CD4-positive, alpha-beta T cell (primary cell): ENCODE data around the gene PAMR1. TPM values are rescaled to one million over a fixed set of nuclear protein-coding genes. Genes with fewer than 3 reads are reported as not detected.

Experiments used
- ATAC-seq: fragments of 200-7000 bp; cut with Tn5 transposase; one replicate; pipeline ENCODE4 v1.10.0; 2022; ENCODE audit warnings: mild to moderate bottlenecking; ENCODE audit not compliant: poor library complexity
- CTCF ChIA-PET: fragments of 350-600 bp; sonication (Branson Sonifier 250); formaldehyde crosslinking; loops from one replicate; lab custom pipeline; 2021; ENCODE audit warnings: antibody characterized with exemption, inconsistent platforms; lab: Charles Lee
- POLR2A ChIA-PET: fragments of 350-600 bp; sonication (Branson Sonifier 250); formaldehyde crosslinking; loops from one replicate; lab custom pipeline; 2021; ENCODE audit warnings: antibody characterized with exemption, inconsistent platforms; lab: Charles Lee
- DNase-seq, 14 experiments: peaks; one replicate each; pipeline ENCODE4 v3.0.0-alpha.2; 2013 to 2020; ENCODE audit warnings: mixed read lengths in 2 of 14
- H3K27ac ChIP-seq, 2 donors: one replicate each; pipeline versions ENCODE4 v1.5.1 to v1.7.0; 2013; ENCODE audit warnings: low read length in 2 of 2, low read depth in 1 of 2, mild to moderate bottlenecking in 1 of 2
- H3K27me3 ChIP-seq, 2 experiments: 1 replicate in 1 of 2; 2 replicates in 1 of 2; pipeline versions ENCODE4 v1.6.1 to v1.7.0; 2013; ENCODE audit warnings: low read length in 2 of 2, control low read depth in 1 of 2, mild to moderate bottlenecking in 1 of 2, moderate library complexity in 1 of 2; ENCODE audit not compliant: insufficient read depth in 2 of 2, control insufficient read depth in 1 of 2
- H3K36me3 ChIP-seq: one replicate; pipeline ENCODE4 v1.6.1; 2013; ENCODE audit warnings: low read length, control low read depth; ENCODE audit not compliant: insufficient read depth
- H3K4me1 ChIP-seq: one replicate; pipeline ENCODE4 v1.6.1; 2013; ENCODE audit warnings: low read length, control low read depth; ENCODE audit not compliant: insufficient read depth
- H3K4me3 ChIP-seq: one replicate; pipeline ENCODE4 v1.5.1; 2013; ENCODE audit warnings: mild to moderate bottlenecking, low read length, moderate library complexity
- H3K9me3 ChIP-seq, 2 experiments: 1 replicate in 1 of 2; 2 replicates in 1 of 2; pipeline versions ENCODE4 v1.6.1 to v1.7.0; 2013; ENCODE audit warnings: low read length in 2 of 2, mild to moderate bottlenecking in 2 of 2, control low read depth in 1 of 2, moderate library complexity in 1 of 2; ENCODE audit not compliant: control insufficient read depth in 1 of 2, insufficient read depth in 1 of 2
- H3K27ac Mint-ChIP-seq: one replicate; pipeline ENCODE4 v1.8.0; 2020; ENCODE audit warnings: mixed read lengths
- H3K27me3 Mint-ChIP-seq: one replicate; pipeline ENCODE4 v1.8.0; 2021; ENCODE audit warnings: mixed read lengths
- H3K36me3 Mint-ChIP-seq: one replicate; pipeline ENCODE4 v1.8.0; 2021; ENCODE audit warnings: low read depth, mixed read lengths
- H3K4me1 Mint-ChIP-seq: one replicate; pipeline ENCODE4 v1.8.0; 2021; ENCODE audit warnings: low read depth, mixed read lengths
- H3K4me3 Mint-ChIP-seq: one replicate; pipeline ENCODE4 v1.8.0; 2020; ENCODE audit warnings: mild to moderate bottlenecking, mixed read lengths
- H3K9me3 Mint-ChIP-seq: one replicate; pipeline ENCODE4 v1.8.0; 2020; ENCODE audit warnings: mixed read lengths
- intact Hi-C, 2 experiments: fragments of 100-400 bp; cut with DNase I in 1 of 2; cut with micrococcal nuclease in 1 of 2; formaldehyde crosslinking; loops; one replicate each; pipeline versions ENCODE4 v1.15.1 to v1.9.0; 2023 to 2025; cut with DNase I, micrococcal nuclease
- total RNA-seq, 174 experiments: library from RNA in 2 of 174; stranded (reverse) in 2 of 174; gene quantifications; one replicate each; pipeline ENCODE4 v1.2.3 and lab custom pipeline; 2021 to 2026
- TF ChIP-seq, protein P1 (sequence below): fragments of 200-600 bp; IDR thresholded peaks from one replicate; pipeline ENCODE4 v1.8.0; 2022; ENCODE audit warnings: antibody characterized with exemption, mild to moderate bottlenecking

PAMR1 gene
- total RNA-seq, 2 experiments from 2014 or later = not detected

DNA sequence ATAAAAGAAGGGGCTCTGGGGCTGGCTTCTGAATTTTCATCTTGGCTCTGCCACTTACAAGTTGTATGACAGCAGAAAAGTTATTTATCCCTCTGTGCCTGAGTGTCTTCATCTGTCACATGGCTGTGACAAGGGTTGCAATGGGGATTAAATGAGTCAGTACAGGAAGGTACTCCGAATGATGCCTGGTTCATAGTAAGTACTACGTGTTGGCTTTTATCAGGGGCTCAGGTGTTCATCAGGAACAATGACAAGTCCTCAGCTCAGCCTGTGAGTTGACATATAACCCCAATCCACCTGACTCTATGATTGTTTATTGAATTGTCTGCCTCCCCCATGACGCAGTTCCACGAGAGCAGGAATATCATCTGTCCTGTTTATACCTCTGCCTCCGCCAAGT, 45.7 kb downstream of the PAMR1 start:
- Mint-ChIP-seq H3K4me1 (peaks cover 9% of the 10 kb centered on the region), H3K27ac (no peak overlapping the region), H3K27me3 (peaks cover 64% of the 10 kb centered on the region), H3K4me3 (no peak overlapping the region), H3K36me3 (no peaks in the 10 kb centered on the region), H3K9me3 (peaks cover 6% of the 10 kb centered on the region)
- no peak overlapping the region for H3K4me3 ChIP-seq
- intact Hi-C loops = no loop called here
- H3K27me3 ChIP-seq = peaks cover 0 to 22% of the 10 kb centered on the region in 2 experiments
- H3K36me3 ChIP-seq = no peaks in the 10 kb centered on the region
- no peak for ATAC-seq
- H3K27ac ChIP-seq = no peak overlapping the region
- H3K4me1 ChIP-seq = no peaks in the 10 kb centered on the region
- no peak for DNase-seq
- ChIA-PET CTCF (no interaction called here), POLR2A (no interaction called here)
- H3K9me3 ChIP-seq = peaks cover 6 to 7% of the 10 kb centered on the region in 2 experiments
- TF ChIP-seq, protein P1, sequence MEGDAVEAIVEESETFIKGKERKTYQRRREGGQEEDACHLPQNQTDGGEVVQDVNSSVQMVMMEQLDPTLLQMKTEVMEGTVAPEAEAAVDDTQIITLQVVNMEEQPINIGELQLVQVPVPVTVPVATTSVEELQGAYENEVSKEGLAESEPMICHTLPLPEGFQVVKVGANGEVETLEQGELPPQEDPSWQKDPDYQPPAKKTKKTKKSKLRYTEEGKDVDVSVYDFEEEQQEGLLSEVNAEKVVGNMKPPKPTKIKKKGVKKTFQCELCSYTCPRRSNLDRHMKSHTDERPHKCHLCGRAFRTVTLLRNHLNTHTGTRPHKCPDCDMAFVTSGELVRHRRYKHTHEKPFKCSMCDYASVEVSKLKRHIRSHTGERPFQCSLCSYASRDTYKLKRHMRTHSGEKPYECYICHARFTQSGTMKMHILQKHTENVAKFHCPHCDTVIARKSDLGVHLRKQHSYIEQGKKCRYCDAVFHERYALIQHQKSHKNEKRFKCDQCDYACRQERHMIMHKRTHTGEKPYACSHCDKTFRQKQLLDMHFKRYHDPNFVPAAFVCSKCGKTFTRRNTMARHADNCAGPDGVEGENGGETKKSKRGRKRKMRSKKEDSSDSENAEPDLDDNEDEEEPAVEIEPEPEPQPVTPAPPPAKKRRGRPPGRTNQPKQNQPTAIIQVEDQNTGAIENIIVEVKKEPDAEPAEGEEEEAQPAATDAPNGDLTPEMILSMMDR = no peak

DNA sequence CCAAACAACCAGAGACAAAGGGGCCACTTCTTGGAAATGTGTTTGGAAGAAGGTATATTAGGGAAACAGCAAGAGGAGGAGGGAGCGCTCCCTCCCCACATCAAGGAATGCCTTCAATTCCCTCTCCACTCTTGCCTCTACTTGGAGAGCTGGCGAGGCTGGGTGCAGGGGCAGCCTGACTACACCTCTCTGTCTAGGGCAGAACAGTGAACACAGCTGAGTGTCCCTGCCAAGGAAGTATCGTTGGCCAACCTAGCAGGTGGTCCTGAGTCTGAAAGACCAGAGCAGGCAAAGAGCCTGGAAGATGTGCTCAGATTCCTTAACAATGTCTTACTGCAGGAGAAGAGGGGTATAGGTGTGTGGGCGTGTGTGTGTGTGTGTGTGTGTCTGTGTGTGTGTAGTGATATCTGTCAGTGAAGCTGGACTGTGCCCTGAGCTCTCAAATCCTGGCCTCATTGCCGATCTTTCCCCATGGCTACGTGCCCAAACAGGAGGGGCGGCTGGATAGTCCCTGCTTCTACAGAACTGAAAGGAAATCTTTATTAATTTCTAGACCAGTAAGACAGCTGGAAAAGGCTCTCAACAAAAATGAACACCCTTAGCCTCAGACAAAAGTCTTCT, 46.8 kb downstream of the PAMR1 start:
- peaks cover 53% of the 10 kb centered on the region for H3K27me3 Mint-ChIP-seq
- intact Hi-C loops = no loop called here
- H3K27me3 ChIP-seq = peaks cover 0 to 16% of the 10 kb centered on the region in 2 experiments

DNA sequence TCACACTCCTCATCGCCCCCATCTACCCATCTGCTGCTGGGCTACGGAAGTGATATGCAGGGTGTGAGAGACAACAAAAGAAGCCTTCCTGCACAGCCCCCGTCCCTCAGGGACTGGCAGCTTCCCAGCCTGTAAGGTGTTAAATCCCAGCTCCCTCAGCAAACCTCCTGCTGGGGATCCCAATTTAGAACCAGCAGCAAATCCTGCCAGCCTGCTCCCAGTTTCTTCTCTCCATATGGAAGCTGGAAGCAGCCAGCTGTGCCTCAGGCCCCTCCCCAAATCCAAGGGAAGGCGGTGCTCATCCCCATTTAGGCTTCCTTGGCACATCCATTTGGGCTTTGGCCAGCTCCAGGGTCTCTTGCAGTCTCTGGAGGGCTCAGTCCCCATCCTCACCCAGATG, 47.5 kb downstream of the PAMR1 start:
- ChIA-PET CTCF (no interaction called here), POLR2A (no interaction called here)
- no peaks in the 10 kb centered on the region for H3K36me3 Mint-ChIP-seq
- intact Hi-C loops = no loop called here
- H3K9me3 Mint-ChIP-seq = peaks cover 3% of the 10 kb centered on the region
- no peaks in the 10 kb centered on the region for H3K36me3 ChIP-seq
- H3K4me3 ChIP-seq = no peak overlapping the region
- peaks cover 9% of the 10 kb centered on the region for H3K4me1 Mint-ChIP-seq
- H3K4me1 ChIP-seq = no peaks in the 10 kb centered on the region
- TF ChIP-seq, protein P1 = no peak
- DNase-seq (no peak), ATAC-seq (no peak)
- H3K27me3 ChIP-seq = peaks cover 0 to 12% of the 10 kb centered on the region in 2 experiments
- H3K27me3 Mint-ChIP-seq = peaks cover 46% of the 10 kb centered on the region
- no peak overlapping the region for H3K27ac ChIP-seq
- no peak overlapping the region for H3K4me3 Mint-ChIP-seq
- H3K27ac Mint-ChIP-seq = no peak overlapping the region
- H3K9me3 ChIP-seq = peaks cover under 1 to 3% of the 10 kb centered on the region in 2 experiments

More for the DNA sequence above, 46.8 kb downstream of the PAMR1 start:
- no peak for ATAC-seq
- H3K36me3 ChIP-seq = no peaks in the 10 kb centered on the region
- Mint-ChIP-seq H3K4me1 (peaks cover 9% of the 10 kb centered on the region), H3K9me3 (peaks cover 6% of the 10 kb centered on the region), H3K27ac (no peak overlapping the region), H3K36me3 (no peaks in the 10 kb centered on the region), H3K4me3 (no peak overlapping the region)
- TF ChIP-seq, protein P1 = no peak
- H3K9me3 ChIP-seq = peaks cover 6 to 7% of the 10 kb centered on the region in 2 experiments
- no peak overlapping the region for H3K27ac ChIP-seq
- no peak for DNase-seq
- CTCF ChIA-PET = no interaction called here
- no peak overlapping the region for H3K4me3 ChIP-seq
- POLR2A ChIA-PET = no interaction called here
- no peaks in the 10 kb centered on the region for H3K4me1 ChIP-seq
